ENCODE measurements around the gene OPCML. TPM values are rescaled to one million over a fixed set of nuclear protein-coding genes. Genes with fewer than 3 reads are reported as not detected.

Gene OPCML
- polyA plus RNA-seq, 1 donor (not counting 4 experiments of a cell fraction or from before 2014, with no cell fraction given), result 0.04 TPM

DNA sequence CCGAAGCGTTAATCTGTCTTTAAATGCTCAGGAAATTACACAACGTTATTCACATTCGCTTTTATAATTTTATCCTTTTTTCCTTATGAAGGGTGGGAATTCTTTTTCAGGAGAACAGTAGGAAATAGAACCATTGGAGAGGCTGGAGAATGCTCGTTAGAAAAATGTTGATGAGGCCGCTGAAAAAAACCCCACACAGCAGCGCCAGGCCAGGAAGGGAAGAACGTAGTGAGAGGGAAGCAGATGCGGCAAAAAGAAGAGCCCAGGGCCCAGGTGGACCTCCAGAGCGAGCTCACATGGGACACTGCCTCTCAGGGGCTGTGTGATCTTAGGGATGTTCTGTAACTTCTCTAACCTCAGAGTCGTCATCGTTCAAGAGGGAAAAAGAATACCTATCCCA lies 691.6 kb downstream of the OPCML start:
- TF ChIP-seq EZH2 (IDR thresholded peaks at IDR 0.05; ENCODE audit: low read length), result no peak
- TF ChIP-seq, protein P1, sequence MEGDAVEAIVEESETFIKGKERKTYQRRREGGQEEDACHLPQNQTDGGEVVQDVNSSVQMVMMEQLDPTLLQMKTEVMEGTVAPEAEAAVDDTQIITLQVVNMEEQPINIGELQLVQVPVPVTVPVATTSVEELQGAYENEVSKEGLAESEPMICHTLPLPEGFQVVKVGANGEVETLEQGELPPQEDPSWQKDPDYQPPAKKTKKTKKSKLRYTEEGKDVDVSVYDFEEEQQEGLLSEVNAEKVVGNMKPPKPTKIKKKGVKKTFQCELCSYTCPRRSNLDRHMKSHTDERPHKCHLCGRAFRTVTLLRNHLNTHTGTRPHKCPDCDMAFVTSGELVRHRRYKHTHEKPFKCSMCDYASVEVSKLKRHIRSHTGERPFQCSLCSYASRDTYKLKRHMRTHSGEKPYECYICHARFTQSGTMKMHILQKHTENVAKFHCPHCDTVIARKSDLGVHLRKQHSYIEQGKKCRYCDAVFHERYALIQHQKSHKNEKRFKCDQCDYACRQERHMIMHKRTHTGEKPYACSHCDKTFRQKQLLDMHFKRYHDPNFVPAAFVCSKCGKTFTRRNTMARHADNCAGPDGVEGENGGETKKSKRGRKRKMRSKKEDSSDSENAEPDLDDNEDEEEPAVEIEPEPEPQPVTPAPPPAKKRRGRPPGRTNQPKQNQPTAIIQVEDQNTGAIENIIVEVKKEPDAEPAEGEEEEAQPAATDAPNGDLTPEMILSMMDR (optimal IDR thresholded peaks at IDR 0.05 in 1 of 3, IDR thresholded peaks at IDR 0.05 in 1 of 3, conservative IDR thresholded peaks at IDR 0.05 in 1 of 3; ENCODE audit: extremely low read depth in 1 of 3, insufficient read depth in 2 of 3, low read length in 3 of 3), result no peak
- FAIRE-seq, result no peak
- Histone ChIP-seq H3K27me3 (ENCODE audit: control insufficient read depth, extremely low read depth, insufficient read depth, low read length) (no peaks in the 10 kb centered on the region), H3K4me2 (ENCODE audit: control insufficient read depth, extremely low read depth, insufficient read depth, low read depth, low read length) (no peak overlapping the region), H3K79me2 (ENCODE audit: control insufficient read depth, insufficient read depth, low read length) (no peaks in the 10 kb centered on the region), H3K4me1 (ENCODE audit: control insufficient read depth, extremely low read depth, insufficient read depth, low read length) (no peaks in the 10 kb centered on the region), H3K9me1 (ENCODE audit: control insufficient read depth, extremely low read depth, insufficient read depth, low read length) (no peaks in the 10 kb centered on the region), H4K20me1 (ENCODE audit: control insufficient read depth, extremely low read depth, insufficient read depth, low read length) (no peaks in the 10 kb centered on the region), H3K9me3 (ENCODE audit: control insufficient read depth, low read depth, low read length) (no peaks in the 10 kb centered on the region), H3K4me3 (ENCODE audit: control insufficient read depth in 2 of 3, extremely low read depth in 1 of 3, insufficient read depth in 2 of 3, low read depth in 1 of 3, low read length in 3 of 3) (no peak overlapping the region), H2AFZ (ENCODE audit: control insufficient read depth, low read length) (no peak overlapping the region), H3K9ac (ENCODE audit: control insufficient read depth, extremely low read depth, insufficient read depth, low read length) (no peak overlapping the region), H3K36me3 (ENCODE audit: control insufficient read depth in 2 of 2, extremely low read depth in 1 of 2, insufficient read depth in 2 of 2, low read length in 2 of 2) (no peaks in the 10 kb centered on the region), H3K27ac (ENCODE audit: control insufficient read depth, insufficient read depth, low read length) (no peak overlapping the region)
- DNase-seq (ENCODE audit: low read depth, low spot score), result no peak
- dilution Hi-C loops (cut with MboI; ENCODE audit: extremely low pct_ligation_motif_present, low sequenced_read_pairs), result no loop called here

DNA sequence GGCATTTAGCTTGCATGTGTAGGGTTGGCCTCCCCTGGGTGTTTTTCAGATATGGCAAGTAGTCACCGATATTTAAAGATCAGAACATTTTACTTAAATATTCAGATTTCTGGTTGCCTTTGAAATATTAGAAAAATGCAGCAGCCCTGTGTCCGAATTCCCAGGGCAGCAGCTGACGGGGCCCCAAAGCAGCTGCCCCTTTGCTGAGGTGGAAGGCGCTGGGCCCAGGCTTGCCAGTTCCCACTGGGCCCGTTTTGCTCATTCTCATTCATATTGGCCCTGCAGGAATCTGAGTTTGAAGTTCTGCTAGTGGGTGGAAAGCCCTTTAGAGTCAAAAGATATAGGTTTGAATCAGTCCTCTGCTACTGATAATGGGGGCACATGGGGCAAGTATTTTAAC lies 692.1 kb downstream of the OPCML start:
- Histone ChIP-seq H3K9me3 (ENCODE audit: control insufficient read depth, low read depth, low read length) (no peaks in the 10 kb centered on the region), H2AFZ (ENCODE audit: control insufficient read depth, low read length) (no peak overlapping the region), H3K4me2 (ENCODE audit: control insufficient read depth, extremely low read depth, insufficient read depth, low read depth, low read length) (no peak overlapping the region), H3K9ac (ENCODE audit: control insufficient read depth, extremely low read depth, insufficient read depth, low read length) (no peak overlapping the region), H3K27me3 (ENCODE audit: control insufficient read depth, extremely low read depth, insufficient read depth, low read length) (no peaks in the 10 kb centered on the region), H3K79me2 (ENCODE audit: control insufficient read depth, insufficient read depth, low read length) (no peaks in the 10 kb centered on the region), H3K4me3 (ENCODE audit: control insufficient read depth in 2 of 3, extremely low read depth in 1 of 3, insufficient read depth in 2 of 3, low read depth in 1 of 3, low read length in 3 of 3) (no peak overlapping the region), H4K20me1 (ENCODE audit: control insufficient read depth, extremely low read depth, insufficient read depth, low read length) (no peaks in the 10 kb centered on the region), H3K4me1 (ENCODE audit: control insufficient read depth, extremely low read depth, insufficient read depth, low read length) (no peaks in the 10 kb centered on the region), H3K27ac (ENCODE audit: control insufficient read depth, insufficient read depth, low read length) (no peak overlapping the region), H3K36me3 (ENCODE audit: control insufficient read depth in 2 of 2, extremely low read depth in 1 of 2, insufficient read depth in 2 of 2, low read length in 2 of 2) (no peaks in the 10 kb centered on the region), H3K9me1 (ENCODE audit: control insufficient read depth, extremely low read depth, insufficient read depth, low read length) (no peaks in the 10 kb centered on the region)
- no peak for DNase-seq (ENCODE audit: low read depth, low spot score)
- no peak for TF ChIP-seq EZH2 (IDR thresholded peaks at IDR 0.05; ENCODE audit: low read length)
- TF ChIP-seq, protein P1 (optimal IDR thresholded peaks at IDR 0.05 in 1 of 3, IDR thresholded peaks at IDR 0.05 in 1 of 3, conservative IDR thresholded peaks at IDR 0.05 in 1 of 3; ENCODE audit: extremely low read depth in 1 of 3, insufficient read depth in 2 of 3, low read length in 3 of 3), result no peak
- FAIRE-seq, result no peak
- dilution Hi-C loops (cut with MboI; ENCODE audit: extremely low pct_ligation_motif_present, low sequenced_read_pairs), result no loop called here

Measured in keratinocyte (primary cell).